ENCODE results near the gene HNRNPUL2.

Gene HNRNPUL2

GRCh38 chr11:62666259-62666926, 60.9 kb downstream of the HNRNPUL2 start:
- no peak for DNase-seq (ENCODE audit: low read depth)

- DNase-seq (ENCODE audit: low read depth): peak; percentile 55
These were observed 61.5 kb downstream of the HNRNPUL2 start for GRCh38 chr11:62665599-62666258.

- DNase-seq (ENCODE audit: low read depth): peak; percentile 94
These were observed 62.1 kb downstream of the HNRNPUL2 start, which contains the start of the genes C11orf98 and CSKMT for GRCh38 chr11:62665075-62665598. Gene C11orf98, minus strand, starts transcription at chr11:62665210. Its CDS starts 41 bp downstream, at chr11:62665169. Gene CSKMT, plus strand, starts transcription at chr11:62665312. Its CDS starts 568 bp downstream, at chr11:62665880.

GRCh38 chr11:62664405-62665074, 62.7 kb downstream of the HNRNPUL2 start:
- DNase-seq (ENCODE audit: low read depth): no peak

All from activated gamma-delta T cell treated with anti-CD3 and anti-CD28 coated beads, Interleukin-2, amount 50 U/mL, for 16 hours (primary cell).